BLaER1 treated with 17β-estradiol and CSF1 and Interleukin-3, amounts not matched to agents 10 nM and 100 nM (cell line): Measurements from ENCODE around the gene PTGES.

Source experiments
- H3K27ac ChIP-seq, 11 experiments: shearing (Covaris generic); formaldehyde crosslinking; 2 replicates each; pipeline ENCODE4 v1.8.1; 2022
- H3K27me3 ChIP-seq, 11 experiments: shearing (Covaris generic); formaldehyde crosslinking; 2 replicates each; pipeline ENCODE4 v1.8.1; 2022
- H3K36me3 ChIP-seq, 11 experiments: shearing (Covaris generic); formaldehyde crosslinking; 2 replicates each; pipeline ENCODE4 v1.8.1; 2022
- H3K4me1 ChIP-seq, 10 experiments: shearing (Covaris generic); formaldehyde crosslinking; 2 replicates each; pipeline ENCODE4 v1.8.1; 2022
- H3K4me2 ChIP-seq, 11 experiments: shearing (Covaris generic); formaldehyde crosslinking; 2 replicates each; pipeline ENCODE4 v1.8.1; 2022
- H3K4me3 ChIP-seq, 10 experiments: shearing (Covaris generic); formaldehyde crosslinking; 2 replicates each; pipeline ENCODE4 v1.8.1; 2022
- H3K9ac ChIP-seq, 11 experiments: shearing (Covaris generic); formaldehyde crosslinking; 2 replicates each; pipeline ENCODE4 v1.8.1; 2022
- H3K9me3 ChIP-seq, 11 experiments: shearing (Covaris generic); formaldehyde crosslinking; replicated peaks in 1 of 11; 2 replicates each; pipeline ENCODE4 v1.8.1; 2022
- H4K20me1 ChIP-seq, 11 experiments: shearing (Covaris generic); formaldehyde crosslinking; 2 replicates each; pipeline ENCODE4 v1.8.1; 2022
- Cebpa-rat ChIP-seq, 11 experiments: shearing (Covaris generic); IDR thresholded peaks; 2 replicates each; pipeline ENCODE4 v1.8.1; 2022

PTGES gene

GRCh38 chr9:129745200-129745599 is 7.6 kb downstream of the PTGES start:
- no peak overlapping the region for H3K4me3 ChIP-seq
- TF ChIP-seq Cebpa-rat (IDR thresholded peaks at IDR 0.05) = no peak
- 0 out of 22 replicates have a peak, but pooled peaks cover 0 to 3% (median 0%) of the 10 kb centered on the region in 11 experiments for H3K27me3 ChIP-seq
- H3K36me3 ChIP-seq = peaks cover 0 to 49% (median 0%) of the 10 kb centered on the region in 11 experiments; a peak in 4 of 22 replicates
- no peak overlapping the region for H3K4me2 ChIP-seq
- peaks cover 20 to 76% (median 37%) of the 10 kb centered on the region in 10 experiments for H3K4me1 ChIP-seq
- H3K9ac ChIP-seq = no peak overlapping the region
- H3K27ac ChIP-seq = no peak overlapping the region
- H3K9me3 ChIP-seq = no peaks in the 10 kb centered on the region
- no peaks in the 10 kb centered on the region for H4K20me1 ChIP-seq

- Histone ChIP-seq H3K36me3 (peaks cover 0 to 43% (median 0%) of the 10 kb centered on the region in 11 experiments; a peak in 5 of 22 replicates), H3K4me2 (peak overlapping the region in 8 of 11 experiments; percentile 22 to 94 (median 68); a peak in 12 of 22 replicates), H3K9me3 (no peaks in the 10 kb centered on the region), H3K27me3 (peaks cover 0 to 23% (median 3%) of the 10 kb centered on the region in 11 experiments; a peak in 7 of 22 replicates), H4K20me1 (no peaks in the 10 kb centered on the region), H3K4me3 (no peak overlapping the region), H3K4me1 (peaks cover 27 to 94% (median 54%) of the 10 kb centered on the region in 10 experiments), H3K9ac (no peak overlapping the region), H3K27ac (peak overlapping the region in 8 of 11 experiments; percentile 21 to 80 (median 62); a peak in 9 of 22 replicates)
- TF ChIP-seq Cebpa-rat (IDR thresholded peaks at IDR 0.05) = no peak
Observed at GRCh38 chr9:129740666-129741464, 12.0 kb downstream of the PTGES start.

DNA sequence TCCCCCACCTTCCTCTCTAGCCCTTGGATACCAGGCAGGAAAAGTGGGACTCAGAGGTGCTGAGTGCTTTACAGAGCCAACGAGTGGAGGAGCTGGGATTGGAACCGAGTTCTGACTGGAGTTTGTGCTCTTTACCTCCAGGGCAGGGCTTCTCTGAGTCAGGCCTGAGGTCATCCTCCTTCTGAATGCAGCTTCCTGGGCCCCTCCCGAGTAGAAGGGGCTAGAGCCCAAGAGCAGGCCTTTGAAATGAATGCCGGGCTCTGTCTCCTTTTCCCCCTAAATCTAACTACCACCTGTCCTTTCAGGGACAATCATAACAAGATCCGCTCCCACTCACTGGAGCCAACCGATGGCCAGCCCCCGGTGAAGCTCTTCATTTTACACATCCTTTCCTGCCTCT is 12.7 kb downstream of the PTGES start:
- Histone ChIP-seq H3K9me3 (no peaks in the 10 kb centered on the region), H4K20me1 (no peaks in the 10 kb centered on the region), H3K9ac (0 out of 22 replicates have a peak overlapping the region, but pooled peaks of 1 of the 11 experiments have one; percentile 16), H3K27me3 (peaks cover 0 to 23% (median 3%) of the 10 kb centered on the region in 11 experiments; a peak in 7 of 22 replicates), H3K4me3 (no peak overlapping the region), H3K36me3 (peaks cover 0 to 38% (median 0%) of the 10 kb centered on the region in 11 experiments; a peak in 5 of 22 replicates), H3K27ac (peak overlapping the region in 8 of 11 experiments; percentile 3 to 80 (median 24); a peak in 11 of 22 replicates), H3K4me2 (peak overlapping the region in 8 of 11 experiments; percentile 6 to 94 (median 22); a peak in 11 of 22 replicates), H3K4me1 (peaks cover 27 to 89% (median 54%) of the 10 kb centered on the region in 10 experiments)
- no peak for TF ChIP-seq Cebpa-rat (IDR thresholded peaks at IDR 0.05)

DNA sequence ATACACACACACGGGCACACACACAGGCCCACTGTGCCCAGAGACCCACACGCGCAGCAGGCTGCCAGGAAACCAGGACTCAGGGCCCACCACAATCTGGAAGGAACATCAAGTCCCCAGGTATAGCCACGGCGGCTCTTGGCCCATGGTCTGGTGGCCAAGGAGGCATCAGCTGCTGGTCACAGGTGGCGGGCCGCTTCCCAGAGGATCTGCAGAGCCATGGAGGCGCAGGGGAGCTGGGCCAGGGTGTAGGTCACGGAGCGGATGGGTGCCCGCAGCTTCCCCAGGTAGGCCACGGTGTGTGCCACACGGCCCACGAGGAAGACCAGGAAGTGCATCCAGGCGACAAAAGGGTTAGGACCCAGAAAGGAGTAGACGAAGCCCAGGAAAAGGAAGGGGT is 13.4 kb downstream of the PTGES start:
- Histone ChIP-seq H3K9me3 (no peaks in the 10 kb centered on the region), H3K27ac (peak overlapping the region in 6 of 11 experiments; percentile 20 to 82 (median 64); a peak in 6 of 22 replicates), H3K4me1 (peaks cover 27 to 82% (median 54%) of the 10 kb centered on the region in 10 experiments), H4K20me1 (no peaks in the 10 kb centered on the region), H3K4me2 (peak overlapping the region in 6 of 11 experiments; percentile 6 to 96 (median 56); a peak in 9 of 22 replicates), H3K9ac (no peak overlapping the region), H3K4me3 (no peak overlapping the region), H3K36me3 (peaks cover 0 to 35% (median 0%) of the 10 kb centered on the region in 11 experiments; a peak in 5 of 22 replicates), H3K27me3 (peaks cover 0 to 23% (median 3%) of the 10 kb centered on the region in 11 experiments; a peak in 7 of 22 replicates)
- no peak for TF ChIP-seq Cebpa-rat (IDR thresholded peaks at IDR 0.05)

GRCh38 chr9:129737479-129738274 is 15.2 kb downstream of the PTGES start:
- Histone ChIP-seq H3K4me1 (peaks cover 18 to 65% (median 40%) of the 10 kb centered on the region in 10 experiments), H3K9ac (peak overlapping the region; percentile 67 to 85 (median 82)), H3K4me3 (peak overlapping the region; percentile 44 to 67 (median 50); a peak in 19 of 20 replicates), H3K4me2 (peak overlapping the region; percentile 79 to 96 (median 90)), H3K9me3 (no peaks in the 10 kb centered on the region), H3K27me3 (peaks cover 0 to 23% (median 0%) of the 10 kb centered on the region in 11 experiments; a peak in 7 of 22 replicates), H3K36me3 (peaks cover 0 to 31% (median 0%) of the 10 kb centered on the region in 11 experiments; a peak in 5 of 22 replicates), H4K20me1 (no peaks in the 10 kb centered on the region), H3K27ac (peak overlapping the region; percentile 70 to 86 (median 82))
- TF ChIP-seq Cebpa-rat (IDR thresholded peaks at IDR 0.05) = no peak

GRCh38 chr9:129736334-129736733 is 16.5 kb downstream of the PTGES start:
- H3K4me1 ChIP-seq = peaks cover 7 to 55% (median 29%) of the 10 kb centered on the region in 10 experiments; a peak in 19 of 20 replicates
- peaks cover 0 to 23% (median 0%) of the 10 kb centered on the region in 11 experiments; a peak in 7 of 22 replicates for H3K27me3 ChIP-seq
- no peaks in the 10 kb centered on the region for H3K9me3 ChIP-seq
- no peak for TF ChIP-seq Cebpa-rat (IDR thresholded peaks at IDR 0.05)
- H3K4me2 ChIP-seq = peak overlapping the region in 2 of 11 experiments; percentile 91 to 94; a peak in 3 of 22 replicates
- peak overlapping the region in 1 of 11 experiments; percentile 26; a peak in 2 of 22 replicates for H3K9ac ChIP-seq
- peaks cover 0 to 29% (median 0%) of the 10 kb centered on the region in 11 experiments; a peak in 5 of 22 replicates for H3K36me3 ChIP-seq
- no peak overlapping the region for H3K4me3 ChIP-seq
- no peaks in the 10 kb centered on the region for H4K20me1 ChIP-seq
- H3K27ac ChIP-seq = no peak overlapping the region

- no peak overlapping the region for H3K9ac ChIP-seq
- peaks cover 0 to 21% (median 0%) of the 10 kb centered on the region in 11 experiments; a peak in 5 of 22 replicates for H3K36me3 ChIP-seq
- H3K4me1 ChIP-seq = peaks cover 7 to 47% (median 26%) of the 10 kb centered on the region in 10 experiments; a peak in 19 of 20 replicates
- no peaks in the 10 kb centered on the region for H4K20me1 ChIP-seq
- 0 out of 22 replicates have a peak overlapping the region, but pooled peaks of 1 of the 11 experiments have one; percentile 7 for H3K27ac ChIP-seq
- no peak for TF ChIP-seq Cebpa-rat (IDR thresholded peaks at IDR 0.05)
- H3K27me3 ChIP-seq = peaks cover 0 to 23% (median 0%) of the 10 kb centered on the region in 11 experiments; a peak in 7 of 22 replicates
- H3K4me3 ChIP-seq = no peak overlapping the region
- no peaks in the 10 kb centered on the region for H3K9me3 ChIP-seq
- no peak overlapping the region for H3K4me2 ChIP-seq
Observed at GRCh38 chr9:129735546-129735945, 17.3 kb downstream of the PTGES start.

GRCh38 chr9:129733632-129733953 is 19.2 kb downstream of the PTGES start:
- TF ChIP-seq Cebpa-rat (IDR thresholded peaks at IDR 0.05) = no peak
- H3K9me3 ChIP-seq = no peaks in the 10 kb centered on the region
- H3K9ac ChIP-seq = no peak overlapping the region; a peak in 1 of 22 replicates
- peaks cover 0 to 23% (median 0%) of the 10 kb centered on the region in 11 experiments; a peak in 7 of 22 replicates for H3K27me3 ChIP-seq
- 0 out of 22 replicates have a peak, but pooled peaks cover 0 to 2% (median 0%) of the 10 kb centered on the region in 11 experiments for H3K36me3 ChIP-seq
- H3K4me2 ChIP-seq = no peak overlapping the region
- H4K20me1 ChIP-seq = no peaks in the 10 kb centered on the region
- no peak overlapping the region for H3K4me3 ChIP-seq
- no peak overlapping the region for H3K27ac ChIP-seq
- H3K4me1 ChIP-seq = peaks cover 7 to 28% (median 12%) of the 10 kb centered on the region in 10 experiments; a peak in 19 of 20 replicates
